H1 (cell line): ENCODE data around the gene TRIM44. TPM values are rescaled to one million over a fixed set of nuclear protein-coding genes. Genes with fewer than 3 reads are reported as not detected.

Experiments
- CTCF ChIA-PET: fragments of 300-600 bp; sonication (Branson Sonifier 250); formaldehyde crosslinking; loops from one replicate; lab custom pipeline; 2021; ENCODE audit not compliant: partially characterized antibody; lab: Charles Lee
- POLR2A ChIA-PET: fragments of 300-600 bp; sonication (Branson Sonifier 250); formaldehyde crosslinking; loops from one replicate; lab custom pipeline; 2021; ENCODE audit warnings: inconsistent platforms; ENCODE audit not compliant: partially characterized antibody; lab: Charles Lee
- DNase-seq, 2 experiments: peaks; one replicate each; pipeline versions ENCODE4 v3.0.0 to v3.0.0-alpha.2; 2010 to 2022; ENCODE audit warnings: low spot score in 2 of 2, low read depth in 1 of 2, mixed read lengths in 1 of 2
- FAIRE-seq: peaks from 2 replicates; lab custom pipeline; 2011; peaks lifted over from hg19 to GRCh38; lab: Jason Lieb, UNC
- H2AFZ ChIP-seq: 2 replicates; pipeline ENCODE4 v1.8.1; 2012; ENCODE audit warnings: low read length, inconsistent platforms
- H2AK5ac ChIP-seq: 2 replicates; pipeline ENCODE4 v1.6.1; 2013; ENCODE audit warnings: low read depth, low read length
- H2BK120ac ChIP-seq: replicated peaks from 2 replicates; pipeline ENCODE3; 2013; ENCODE audit warnings: low read depth, low read length, inconsistent platforms
- H2BK12ac ChIP-seq: 2 replicates; pipeline ENCODE4 v1.6.1; 2013; ENCODE audit warnings: low read depth, low read length
- H2BK15ac ChIP-seq: 2 replicates; pipeline ENCODE4 v1.6.1; 2013; ENCODE audit warnings: low read length
- H2BK20ac ChIP-seq: 2 replicates; pipeline ENCODE4 v1.6.1; 2013; ENCODE audit warnings: low read length
- H2BK5ac ChIP-seq: 2 replicates; pipeline ENCODE4 v1.6.1; 2013; ENCODE audit warnings: low read depth, low read length
- H3K14ac ChIP-seq: 2 replicates; pipeline ENCODE4 v1.6.1; 2013; ENCODE audit warnings: inconsistent platforms; ENCODE audit not compliant: insufficient read length
- H3K18ac ChIP-seq: 2 replicates; pipeline ENCODE4 v1.6.1; 2013; ENCODE audit warnings: low read length; ENCODE audit errors: extremely low read depth
- H3K23ac ChIP-seq: 2 replicates; pipeline ENCODE4 v1.6.1; 2013; ENCODE audit warnings: inconsistent platforms; ENCODE audit not compliant: insufficient read length
- H3K23me2 ChIP-seq: 2 replicates; pipeline ENCODE4 v1.6.1; 2013; ENCODE audit warnings: low read depth, low read length
- H3K27ac ChIP-seq: 2 replicates; pipeline ENCODE4 v1.6.1; 2011; ENCODE audit warnings: low read depth, low read length, inconsistent platforms
- H3K27me3 ChIP-seq, 4 experiments: replicated peaks in 1 of 4; 1 replicate in 1 of 4; 2 replicates in 3 of 4; pipeline versions ENCODE4 v1.6.1 to v1.8.1; 2011 to 2013; ENCODE audit warnings: low read length in 3 of 4, mild to moderate bottlenecking in 3 of 4, inconsistent platforms in 2 of 4, mixed read lengths in 2 of 4, moderate library complexity in 1 of 4; ENCODE audit not compliant: control insufficient read depth in 3 of 4, insufficient read depth in 3 of 4; ENCODE audit errors: extremely low read depth in 1 of 4
- H3K36me3 ChIP-seq, 4 experiments: 2 replicates each; pipeline versions ENCODE4 v1.6.1 to v1.8.1; 2011 to 2013; ENCODE audit warnings: mild to moderate bottlenecking in 4 of 4, low read length in 3 of 4, moderate library complexity in 2 of 4, control low read depth in 1 of 4, inconsistent platforms in 1 of 4; ENCODE audit not compliant: insufficient read depth in 4 of 4, control insufficient read depth in 2 of 4
- H3K4ac ChIP-seq: replicated peaks from 2 replicates; pipeline ENCODE3; 2013; ENCODE audit warnings: low read length, low read depth, mixed read lengths, inconsistent platforms; ENCODE audit not compliant: insufficient read length
- H3K4me1 ChIP-seq, 4 experiments: replicated peaks in 1 of 4; 1 replicate in 1 of 4; 2 replicates in 3 of 4; pipeline versions ENCODE4 v1.6.1 to v1.8.1; 2011 to 2013; ENCODE audit warnings: low read length in 3 of 4, inconsistent platforms in 2 of 4, mixed read lengths in 1 of 4; ENCODE audit not compliant: insufficient read depth in 4 of 4, control insufficient read depth in 3 of 4
- H3K4me2 ChIP-seq, 2 experiments: 2 replicates each; pipeline versions ENCODE4 v1.6.1 to v1.8.1; 2011 to 2013; ENCODE audit warnings: low read depth in 2 of 2, low read length in 2 of 2, control low read depth in 1 of 2, inconsistent platforms in 1 of 2, mild to moderate bottlenecking in 1 of 2; ENCODE audit not compliant: insufficient read depth in 1 of 2
- H3K4me3 ChIP-seq, 4 experiments: fragments of 200-600, 300-600 bp in 1 of 4; sonication (generic), shearing (Covaris generic), sonication (Bioruptor Twin) in 1 of 4; 2 replicates each; pipeline versions ENCODE4 v1.5.1 to v1.8.1; 2011 to 2016; ENCODE audit warnings: low read length in 4 of 4, low read depth in 3 of 4, control low read depth in 2 of 4, inconsistent platforms in 2 of 4, mild to moderate bottlenecking in 2 of 4, mixed read lengths in 1 of 4, moderate library complexity in 1 of 4; ENCODE audit not compliant: insufficient read depth in 2 of 4; ENCODE audit errors: extremely low read depth in 1 of 4
- H3K56ac ChIP-seq: replicated peaks from 2 replicates; pipeline ENCODE3; 2013; ENCODE audit warnings: low read depth, mild to moderate bottlenecking, mixed read lengths, low read length, inconsistent platforms; ENCODE audit not compliant: insufficient read length
- H3K79me1 ChIP-seq: 2 replicates; pipeline ENCODE4 v1.6.1; 2013; ENCODE audit warnings: low read depth, low read length, control low read depth
- H3K79me2 ChIP-seq, 2 experiments: 2 replicates each; pipeline versions ENCODE4 v1.6.1 to v1.8.1; 2012 to 2013; ENCODE audit warnings: low read length in 2 of 2, mild to moderate bottlenecking in 2 of 2, inconsistent platforms in 1 of 2; ENCODE audit not compliant: insufficient read depth in 2 of 2, control insufficient read depth in 1 of 2
- H3K9ac ChIP-seq, 4 experiments: replicated peaks in 1 of 4; 1 replicate in 1 of 4; 2 replicates in 3 of 4; pipeline versions ENCODE4 v1.6.1 to v1.8.1; 2011 to 2013; ENCODE audit warnings: low read depth in 3 of 4, low read length in 3 of 4, control low read depth in 2 of 4, mild to moderate bottlenecking in 2 of 4, moderate library complexity in 2 of 4, inconsistent platforms in 1 of 4; ENCODE audit errors: extremely low read depth in 1 of 4
- H3K9me3 ChIP-seq, 2 experiments: 2 replicates each; pipeline versions ENCODE4 v1.6.1 to v1.8.1; 2012 to 2013; ENCODE audit warnings: mild to moderate bottlenecking in 2 of 2, moderate library complexity in 2 of 2, control low read depth in 1 of 2, inconsistent platforms in 1 of 2, low read depth in 1 of 2, low read length in 1 of 2, mixed read lengths in 1 of 2; ENCODE audit not compliant: insufficient read depth in 2 of 2
- H4K20me1 ChIP-seq, 2 experiments: replicated peaks in 1 of 2; 2 replicates each; pipeline versions ENCODE3 to v1.8.1; 2011 to 2013; ENCODE audit warnings: inconsistent platforms in 2 of 2, low read length in 2 of 2, mild to moderate bottlenecking in 1 of 2; ENCODE audit not compliant: insufficient read depth in 2 of 2, control insufficient read depth in 1 of 2
- H4K5ac ChIP-seq: 2 replicates; pipeline ENCODE4 v1.6.1; 2013; ENCODE audit warnings: low read length, low read depth, mixed read lengths, inconsistent platforms; ENCODE audit not compliant: insufficient read length
- H4K8ac ChIP-seq: 2 replicates; pipeline ENCODE4 v1.8.0; 2013; ENCODE audit warnings: mild to moderate bottlenecking, moderate library complexity, low read length, inconsistent platforms; ENCODE audit not compliant: insufficient read depth; ENCODE audit errors: extremely low read depth
- H4K91ac ChIP-seq: replicated peaks from 2 replicates; pipeline ENCODE3; 2013; ENCODE audit warnings: low read length, mixed read lengths, inconsistent platforms; ENCODE audit not compliant: insufficient read length
- RAD21 ChIP-seq, 2 experiments: IDR thresholded peaks in 1 of 2; conservative IDR thresholded peaks in 1 of 2; 2 replicates each; pipeline ENCODE4 v1.6.1; 2011; ENCODE audit warnings: low read depth in 2 of 2, low read length in 2 of 2, improper control_type of control experiment in 1 of 2, inconsistent platforms in 1 of 2, mild to moderate bottlenecking in 1 of 2, moderate library complexity in 1 of 2
- WGBS, 2 experiments: shearing (Covaris generic) in 1 of 2; methylation state at CpG; one replicate each; pipeline versions ENCODE4 v1.1.6 to v1.1.7; 2013 to 2015; ENCODE audit warnings: low lambda C conversion rate in 2 of 2, mixed read lengths in 2 of 2, inconsistent platforms in 1 of 2, low coverage in 1 of 2, missing lambda C conversion rate in 1 of 2; ENCODE audit not compliant: insufficient replicate concordance in 2 of 2, insufficient coverage in 1 of 2, insufficient read length in 1 of 2; ENCODE audit errors: extremely low coverage in 1 of 2, missing lambda C conversion rate in 1 of 2; 5-methylcytosine and 5-hydroxymethylcytosine counted together
- polyA plus RNA-seq, 7 experiments: library from polyadenylated mRNA; depleted of rRNA in 3 of 7; stranded (reverse) in 5 of 7; unstranded in 2 of 7; fragments of >200 nt in 5 of 7; fragments of 200-250 nt in 2 of 7; gene quantifications; 1 replicate in 5 of 7; 2 replicates in 1 of 7; 4 replicates in 1 of 7; pipeline versions ENCODE4 v1.2.1 to v1.2.3, GENCODE V29; 2011 to 2013; ENCODE audit warnings: missing spikeins in 2 of 7, mixed read lengths in 2 of 7
- total RNA-seq: library from RNA; stranded (reverse); fragmentation: NEBNext Ultra II Directional; extraction: Animal tissue kit (Norgen Biotek cat#: 25700); gene quantifications from 2 replicates; pipeline ENCODE4 v1.2.1, GENCODE V29; 2021

Gene TRIM44
- total and polyA plus RNA-seq, 2 of the 8 experiments (the other 6 are each of a cell fraction or from before 2014, with no cell fraction given), result 13.9 to 34.4 TPM

GRCh38 chr11:35680506-35680905, 17.9 kb downstream of the TRIM44 start:
- Histone ChIP-seq H3K79me2 (peaks cover 0 to 28% of the 10 kb centered on the region in 2 experiments; a peak in 2 of 4 replicates), H3K4me1 (peaks cover 0 to 4% (median 0%) of the 10 kb centered on the region in 4 experiments; a peak in 1 of 7 replicates), H3K23ac (no peak overlapping the region), H3K36me3 (no peaks in the 10 kb centered on the region; a peak in 1 of 8 replicates), H2AK5ac (no peak overlapping the region), H2BK120ac (no peak overlapping the region), H2AFZ (no peak overlapping the region), H3K27ac (no peak overlapping the region), H4K5ac (no peak overlapping the region), H2BK12ac (no peak overlapping the region), H3K14ac (no peak overlapping the region), H4K8ac (no peak overlapping the region), H2BK15ac (no peak overlapping the region), H3K9me3 (no peaks in the 10 kb centered on the region), H4K20me1 (peaks cover 0 to 2% of the 10 kb centered on the region in 2 experiments), H3K4ac (no peak overlapping the region), H2BK5ac (no peak overlapping the region), H3K18ac (no peak overlapping the region), H3K4me3 (no peak overlapping the region), H3K9ac (no peak overlapping the region), H4K91ac (no peak overlapping the region), H3K4me2 (no peak overlapping the region), H3K79me1 (0 out of 2 replicates have a peak, but pooled peaks cover 2% of the 10 kb centered on the region), H3K23me2 (no peaks in the 10 kb centered on the region), H3K27me3 (no peaks in the 10 kb centered on the region), H3K56ac (no peak overlapping the region), H2BK20ac (no peak overlapping the region)
- ChIA-PET POLR2A (no interaction called here), CTCF (no interaction called here)
- FAIRE-seq (no peak), DNase-seq (no peak)
- WGBS, 2 experiments, result 92% methylated on average over 1 of the region's 1 CpG; no CpG with 5 or more reads in 1 of the 2 experiments
- TF ChIP-seq RAD21 (IDR thresholded peaks at IDR 0.05 in 1 of 2, conservative IDR thresholded peaks at IDR 0.05 in 1 of 2; ENCODE audit: low read depth in 2 of 2, low read length in 2 of 2), result no peak
